K562 (cell line): ENCODE results near the gene RFC2. TPM values are rescaled to one million over a fixed set of nuclear protein-coding genes. Genes with fewer than 3 reads are reported as not detected.

Experiments
- ESRRA ChIP-seq: fragments of 450-650 bp; IDR thresholded peaks from 2 replicates; pipeline ENCODE4 v1.6.1; 2014; ENCODE audit warnings: low read depth, mild to moderate bottlenecking, moderate library complexity, borderline replicate concordance
- NONO ChIP-seq, 2 experiments: fragments of 200-400 bp in 1 of 2; fragments of 450-650 bp in 1 of 2; formaldehyde crosslinking in 1 of 2; IDR thresholded peaks; 2 replicates each; pipeline ENCODE4 v1.6.1; 2017; ENCODE audit warnings: low read depth in 2 of 2, mild to moderate bottlenecking in 2 of 2, moderate library complexity in 2 of 2, low read length in 1 of 2
- PCBP1 ChIP-seq: fragments of 200-400 bp; formaldehyde crosslinking; IDR thresholded peaks from 2 replicates; pipeline ENCODE4 v1.6.1; 2018; ENCODE audit warnings: mild to moderate bottlenecking, low read depth, low read length; ENCODE audit not compliant: poor library complexity, severe bottlenecking
- RBM39 ChIP-seq: fragments of 200-400 bp; formaldehyde crosslinking; optimal IDR thresholded peaks from 2 replicates; pipeline ENCODE3; 2018; ENCODE audit warnings: low read depth, low read length
- TOE1 ChIP-seq, 2 experiments: fragments of 450-650 bp in 1 of 2; sonication (generic) in 1 of 2; formaldehyde crosslinking in 1 of 2; IDR thresholded peaks; 2 replicates each; pipeline versions ENCODE4 v1.7.1 to v1.8.0; 2016 to 2022; ENCODE audit warnings: borderline replicate concordance in 2 of 2, mild to moderate bottlenecking in 2 of 2, antibody characterized with exemption in 1 of 2, inconsistent platforms in 1 of 2, low read depth in 1 of 2, missing genetic modification reagents in 1 of 2, moderate library complexity in 1 of 2
- ZBTB40 ChIP-seq, 2 experiments: fragments of 450-650 bp in 1 of 2; sonication (generic) in 1 of 2; formaldehyde crosslinking in 1 of 2; IDR thresholded peaks; 2 replicates each; pipeline versions ENCODE4 v1.7.1 to v1.9.0; 2016 to 2022; ENCODE audit warnings: inconsistent platforms in 1 of 2, mild to moderate bottlenecking in 1 of 2, missing genetic modification reagents in 1 of 2
- ZBTB7A ChIP-seq: IDR thresholded peaks from 2 replicates; pipeline ENCODE4 v1.6.1; 2011; ENCODE audit warnings: low read depth, mild to moderate bottlenecking, low read length, moderate library complexity, borderline replicate concordance; ENCODE audit not compliant: control insufficient read depth
- ZMIZ1 ChIP-seq, 2 experiments: fragments of 150-350 bp in 1 of 2; IDR thresholded peaks; 2 replicates each; pipeline ENCODE4 v1.6.1; 2012 to 2016; ENCODE audit warnings: low read depth in 2 of 2, low read length in 2 of 2, mild to moderate bottlenecking in 1 of 2, moderate library complexity in 1 of 2
- ZNF740 ChIP-seq, 3 experiments: fragments of 200-800 bp in 1 of 3; sonication (Bioruptor generic) in 1 of 3; sonication (generic) in 1 of 3; formaldehyde crosslinking in 1 of 3; IDR thresholded peaks; 2 replicates each; pipeline versions ENCODE4 v1.6.1 to v1.8.0; 2016 to 2022; ENCODE audit warnings: mild to moderate bottlenecking in 2 of 3, missing compliant biosample characterization in 2 of 3, missing genetic modification characterization in 2 of 3, missing genetic modification reagents in 1 of 3
- polyA plus RNA-seq, 8 experiments: library from polyadenylated mRNA; depleted of rRNA in 4 of 8; stranded (reverse) in 5 of 8; unstranded in 3 of 8; fragments of >200 nt; fragmentation: Nextera tagmentation in 2 of 8; fragmentation: Illumina TruSeq in 1 of 8; extraction: Ambion mirVana in 2 of 8; extraction: Trizol in 1 of 8; gene quantifications; 2 replicates each; pipeline versions ENCODE4 v1.2.1 to v1.2.3, GENCODE V29; 2011 to 2014; ENCODE audit warnings: inconsistent platforms in 1 of 8, missing spikeins in 1 of 8
- total RNA-seq, 7 experiments: library from RNA; depleted of rRNA in 6 of 7; stranded (reverse); fragments of >200 nt in 6 of 7; fragmentation: Illumina TruSeq in 2 of 7; extraction: Trizol in 2 of 7; gene quantifications; 2 replicates each; pipeline versions ENCODE4 v1.2.1 to v1.2.3, GENCODE V29; 2011 to 2021; ENCODE audit warnings: low replicate concordance in 1 of 7

The RFC2 gene
- total and polyA plus RNA-seq, 9 of the 15 experiments (the other 6 are each of a cell fraction or from before 2014, with no cell fraction given): 32.5 to 161 (median 102) TPM

- no peak for TF ChIP-seq ZBTB40 (IDR thresholded peaks at IDR 0.05)
- no peak for TF ChIP-seq ZBTB40 (CRISPR knock-in tag; IDR thresholded peaks at IDR 0.05)
- peak; percentile 56 for TF ChIP-seq ZBTB7A
- TF ChIP-seq PCBP1: peak; percentile 25
- peak; percentile 91 for TF ChIP-seq ZNF740 (CRISPR knock-in tag; IDR thresholded peaks at IDR 0.05)
- TF ChIP-seq ZNF740 (tag; IDR thresholded peaks at IDR 0.05): no peak
- no peak for TF ChIP-seq TOE1 (IDR thresholded peaks at IDR 0.05; ENCODE audit: borderline replicate concordance)
- TF ChIP-seq TOE1 (CRISPR knock-in tag; IDR thresholded peaks at IDR 0.05; ENCODE audit: borderline replicate concordance, low read depth): no peak
- no peak for TF ChIP-seq ESRRA
- no peak for TF ChIP-seq ZMIZ1 (IDR thresholded peaks at IDR 0.05; ENCODE audit: low read depth in 2 of 2, low read length in 2 of 2)
- TF ChIP-seq RBM39: no peak
- no peak for TF ChIP-seq NONO (IDR thresholded peaks at IDR 0.05; ENCODE audit: low read depth in 2 of 2, low read length in 1 of 2)
These were observed 35.7 kb upstream of the RFC2 start (continued) for GRCh38 chr7:74289659-74290552.
